ENCODE results near the gene GCDH. TPM values are rescaled to one million over a fixed set of nuclear protein-coding genes. Genes with fewer than 3 reads are reported as not detected.
"Not testable (repeated sequence)": the region's sequence is repeated elsewhere in the genome, so short reads cannot be mapped to it uniquely, and the experiment has no call there.

Gene GCDH
- 31.5 and 42.4 TPM in 2 replicates for total RNA-seq

GRCh38 chr19:12890787-12891552 is at the start of gene GCDH:
GCDH (plus strand) TSS chr19:12891160; CDS start chr19:12891305, 145 bp downstream.
- peak; percentile 99 for DNase-seq

- DNase-seq = no peak
Observed at GRCh38 chr19:12842511-12842910, 48.4 kb upstream of the GCDH start.

- no peak for DNase-seq
Observed at GRCh38 chr19:12843328-12843727, 47.6 kb upstream of the GCDH start.

- DNase-seq = no peak
Observed at GRCh38 chr19:12843999-12844732, 46.8 kb upstream of the GCDH start.

- not testable (repeated sequence) for DNase-seq
Observed at GRCh38 chr19:12846613-12847012, 44.3 kb upstream of the GCDH start.

- DNase-seq = peak; percentile 84
Observed at GRCh38 chr19:12847159-12848139, 43.5 kb upstream of the GCDH start.

GRCh38 chr19:12856653-12857052 is 34.3 kb upstream of the GCDH start:
- no peak for DNase-seq

- no peak for DNase-seq
Observed at GRCh38 chr19:12858041-12858928, 32.7 kb upstream of the GCDH start.

- DNase-seq = no peak
Observed at GRCh38 chr19:12859546-12859945, 31.4 kb upstream of the GCDH start.

- DNase-seq = no peak
Observed at GRCh38 chr19:12864143-12864542, 26.8 kb upstream of the GCDH start.

- DNase-seq = no peak
Observed at GRCh38 chr19:12864721-12865715, 25.9 kb upstream of the GCDH start.

GRCh38 chr19:12865746-12866415 is 25.1 kb upstream of the GCDH start:
- DNase-seq = no peak

GRCh38 chr19:12866416-12867119 is 24.4 kb upstream of the GCDH start:
- DNase-seq = no peak

GRCh38 chr19:12867120-12868099 is 23.6 kb upstream of the GCDH start:
- peak; percentile 70 for DNase-seq

- DNase-seq = peak; percentile 29
Observed at GRCh38 chr19:12868540-12869112, 22.3 kb upstream of the GCDH start.

- DNase-seq = no peak
Observed at GRCh38 chr19:12871681-12872080, 19.3 kb upstream of the GCDH start.

- DNase-seq = no peak
Observed at GRCh38 chr19:12872255-12872654, 18.7 kb upstream of the GCDH start.

Measured in dermis blood vessel endothelial cell (primary cell).